HEK293 (cell line): ENCODE results near the gene TMEM179B.

ENCODE experiments used
- CTCF ChIA-PET: fragments of 350-600 bp; formaldehyde crosslinking; extraction: SDS; loops from one replicate; lab custom pipeline; 2021; ENCODE audit warnings: antibody characterized with exemption; lab: Yijun Ruan, JAX
- POLR2A ChIA-PET: fragments of 300-600 bp; formaldehyde crosslinking; extraction: SDS; loops from one replicate; lab custom pipeline; 2020; ENCODE audit warnings: antibody characterized with exemption, inconsistent platforms; lab: Yijun Ruan, JAX
- H3K27ac ChIP-seq: fragments of 200-500 bp; sonication (Bioruptor generic); 2 replicates; pipeline ENCODE4 v1.5.1; 2014; ENCODE audit warnings: low read depth, low read length, control low read depth, inconsistent platforms; ENCODE audit errors: extremely low read depth
- H3K36me3 ChIP-seq, 2 experiments: fragments of 200-500 bp in 1 of 2; sonication (Bioruptor generic) in 1 of 2; 1 replicate in 1 of 2; 2 replicates in 1 of 2; pipeline ENCODE4 v1.5.1; 2014 to 2017; ENCODE audit warnings: inconsistent platforms in 2 of 2, low read length in 2 of 2; ENCODE audit not compliant: control insufficient read depth in 2 of 2, insufficient read depth in 1 of 2
- H3K4me1 ChIP-seq: fragments of 200-500 bp; sonication (Bioruptor generic); 2 replicates; pipeline ENCODE4 v1.5.1; 2014; ENCODE audit warnings: mild to moderate bottlenecking, low read length, inconsistent platforms; ENCODE audit not compliant: control insufficient read depth, insufficient read depth
- H3K4me3 ChIP-seq: 2 replicates; pipeline ENCODE4 v1.5.1; 2011; ENCODE audit warnings: low read depth, mild to moderate bottlenecking, control low read depth, low read length, moderate library complexity
- H3K9me3 ChIP-seq: fragments of 200-500 bp; sonication (Bioruptor generic); 2 replicates; pipeline ENCODE4 v1.5.1; 2014; ENCODE audit warnings: low read depth, low read length, inconsistent platforms; ENCODE audit not compliant: control insufficient read depth, insufficient read depth
- GLIS1 ChIP-seq: fragments of 450-650 bp; formaldehyde crosslinking; IDR thresholded peaks from 2 replicates; pipeline ENCODE4 v1.5.1; 2016; ENCODE audit warnings: missing biosample characterization, missing genetic modification characterization
- KLF8 ChIP-seq: fragments of 450-650 bp; formaldehyde crosslinking; IDR thresholded peaks from 2 replicates; pipeline ENCODE4 v1.5.1; 2016; ENCODE audit warnings: missing biosample characterization, missing genetic modification characterization
- MEIS1 ChIP-seq: sonication (generic); formaldehyde crosslinking; IDR thresholded peaks from 2 replicates; pipeline ENCODE4 v1.8.1; 2022; ENCODE audit warnings: missing genetic modification reagents, mild to moderate bottlenecking, borderline replicate concordance
- PBX3 ChIP-seq: sonication (generic); formaldehyde crosslinking; IDR thresholded peaks from 2 replicates; pipeline ENCODE4 v1.8.1; 2022; ENCODE audit warnings: mild to moderate bottlenecking, moderate library complexity, missing genetic modification reagents
- ZBTB17 ChIP-seq: fragments of 450-650 bp; formaldehyde crosslinking; IDR thresholded peaks from 2 replicates; pipeline ENCODE4 v1.5.1; 2016; ENCODE audit warnings: missing biosample characterization, missing genetic modification characterization
- ZEB2 ChIP-seq: fragments of 450-650 bp; formaldehyde crosslinking; IDR thresholded peaks from 2 replicates; pipeline ENCODE4 v1.5.1; 2016; ENCODE audit warnings: missing biosample characterization, missing genetic modification characterization
- ZNF202 ChIP-seq: fragments of 450-650 bp; formaldehyde crosslinking; IDR thresholded peaks from 2 replicates; pipeline ENCODE4 v1.5.1; 2016; ENCODE audit warnings: missing biosample characterization, missing genetic modification characterization, borderline replicate concordance
- ZNF266 ChIP-seq: fragments of 450-650 bp; formaldehyde crosslinking; IDR thresholded peaks from 2 replicates; pipeline ENCODE4 v1.5.1; 2016; ENCODE audit warnings: missing biosample characterization, missing genetic modification characterization, low read depth
- ZNF280D ChIP-seq: fragments of 450-650 bp; formaldehyde crosslinking; IDR thresholded peaks from 2 replicates; pipeline ENCODE4 v1.5.1; 2016; ENCODE audit warnings: missing biosample characterization, missing genetic modification characterization
- ZNF398 ChIP-seq: fragments of 450-650 bp; formaldehyde crosslinking; IDR thresholded peaks from 2 replicates; pipeline ENCODE4 v1.5.1; 2017; ENCODE audit warnings: missing biosample characterization, missing genetic modification characterization
- ZNF48 ChIP-seq: fragments of 450-650 bp; formaldehyde crosslinking; IDR thresholded peaks from 2 replicates; pipeline ENCODE4 v1.5.1; 2016; ENCODE audit warnings: missing biosample characterization, missing genetic modification characterization
- ZNF610 ChIP-seq: fragments of 450-650 bp; formaldehyde crosslinking; IDR thresholded peaks from 2 replicates; pipeline ENCODE4 v1.5.1; 2016; ENCODE audit warnings: missing biosample characterization, missing genetic modification characterization, borderline replicate concordance
- ZNF623 ChIP-seq: fragments of 450-650 bp; formaldehyde crosslinking; IDR thresholded peaks from 2 replicates; pipeline ENCODE4 v1.5.1; 2016; ENCODE audit warnings: missing biosample characterization, missing genetic modification characterization
- TF ChIP-seq, protein P1 (sequence below): fragments of 450-650 bp; formaldehyde crosslinking; IDR thresholded peaks from 2 replicates; pipeline ENCODE4 v1.5.1; 2016; ENCODE audit warnings: missing biosample characterization, missing genetic modification characterization
- TF ChIP-seq, protein P2 (sequence below): fragments of 450-650 bp; formaldehyde crosslinking; IDR thresholded peaks from 2 replicates; pipeline ENCODE4 v1.5.1; 2016; ENCODE audit warnings: missing biosample characterization, missing genetic modification characterization
- TF ChIP-seq, protein P3 (sequence below): fragments of 450-650 bp; formaldehyde crosslinking; IDR thresholded peaks from 2 replicates; pipeline ENCODE4 v1.5.1; 2016; ENCODE audit warnings: missing biosample characterization, missing genetic modification characterization, low read depth

TMEM179B gene

DNA sequence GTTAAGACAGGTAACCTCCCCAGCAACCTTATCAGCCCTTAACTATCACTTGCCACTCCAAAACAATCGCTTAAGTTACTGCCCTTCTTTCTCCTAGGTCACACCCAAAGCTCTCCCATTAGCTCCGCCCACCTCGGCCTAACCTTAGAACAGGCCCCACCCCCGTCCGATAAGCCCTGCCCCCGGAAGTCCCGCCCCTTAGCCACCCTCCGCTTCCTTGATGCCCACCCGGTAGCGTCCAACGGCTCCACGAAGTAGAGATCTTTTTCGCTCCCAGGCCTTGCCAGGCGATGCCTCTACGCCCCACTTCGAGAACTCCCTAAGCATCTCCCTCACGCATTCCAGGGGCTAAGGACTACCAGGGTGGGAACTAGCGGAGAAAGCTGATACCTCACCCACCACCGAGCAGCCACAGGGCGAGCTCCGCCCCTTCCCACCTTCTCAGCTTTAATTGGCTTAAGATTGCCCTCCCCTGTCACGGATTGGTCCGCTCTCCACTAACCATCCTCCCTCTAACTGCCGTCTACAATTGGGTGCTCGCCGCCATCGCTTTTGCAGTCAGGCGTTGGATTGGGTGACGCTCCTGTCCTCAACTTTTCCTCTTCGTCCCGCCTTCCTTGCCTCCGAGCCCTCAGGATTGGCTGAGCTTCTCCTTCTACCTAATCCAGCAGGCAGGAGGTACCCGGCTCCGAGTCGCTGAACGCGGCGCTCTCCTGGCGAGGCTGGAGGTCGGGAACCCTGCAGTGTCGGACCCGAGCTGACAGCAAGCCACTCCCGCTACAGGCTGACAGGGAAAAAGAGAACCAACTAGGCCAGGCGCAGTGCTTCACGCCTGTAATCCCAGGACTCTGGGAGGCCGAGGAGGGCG lies 33.2 kb upstream of the TMEM179B start, which contains the start of gene ZBTB3 (continued):
- peak; percentile 94 for TF ChIP-seq ZBTB17 (tag by site-specific recombination)
- TF ChIP-seq ZNF48 (tag by site-specific recombination) = no peak
- TF ChIP-seq ZNF202 = no peak
- TF ChIP-seq ZNF398 (tag by site-specific recombination) = no peak
- peak; percentile 82 for TF ChIP-seq GLIS1 (tag by site-specific recombination)
- no peak for TF ChIP-seq ZNF266 (tag by site-specific recombination)
- TF ChIP-seq ZNF280D (tag by site-specific recombination) = no peak
- peak; percentile 82 for TF ChIP-seq KLF8 (tag by site-specific recombination)
- TF ChIP-seq PBX3 (CRISPR knock-in tag) = peak; percentile 70; the same call in 1 of the 2 replicates
- TF ChIP-seq, protein P1, sequence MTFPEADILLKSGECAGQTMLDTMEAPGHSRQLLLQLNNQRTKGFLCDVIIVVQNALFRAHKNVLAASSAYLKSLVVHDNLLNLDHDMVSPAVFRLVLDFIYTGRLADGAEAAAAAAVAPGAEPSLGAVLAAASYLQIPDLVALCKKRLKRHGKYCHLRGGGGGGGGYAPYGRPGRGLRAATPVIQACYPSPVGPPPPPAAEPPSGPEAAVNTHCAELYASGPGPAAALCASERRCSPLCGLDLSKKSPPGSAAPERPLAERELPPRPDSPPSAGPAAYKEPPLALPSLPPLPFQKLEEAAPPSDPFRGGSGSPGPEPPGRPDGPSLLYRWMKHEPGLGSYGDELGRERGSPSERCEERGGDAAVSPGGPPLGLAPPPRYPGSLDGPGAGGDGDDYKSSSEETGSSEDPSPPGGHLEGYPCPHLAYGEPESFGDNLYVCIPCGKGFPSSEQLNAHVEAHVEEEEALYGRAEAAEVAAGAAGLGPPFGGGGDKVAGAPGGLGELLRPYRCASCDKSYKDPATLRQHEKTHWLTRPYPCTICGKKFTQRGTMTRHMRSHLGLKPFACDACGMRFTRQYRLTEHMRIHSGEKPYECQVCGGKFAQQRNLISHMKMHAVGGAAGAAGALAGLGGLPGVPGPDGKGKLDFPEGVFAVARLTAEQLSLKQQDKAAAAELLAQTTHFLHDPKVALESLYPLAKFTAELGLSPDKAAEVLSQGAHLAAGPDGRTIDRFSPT = peak; percentile 72
- TF ChIP-seq MEIS1 (CRISPR knock-in tag) = no peak
- peak; percentile 44; the same call in 1 of the 2 replicates for TF ChIP-seq ZNF610

DNA sequence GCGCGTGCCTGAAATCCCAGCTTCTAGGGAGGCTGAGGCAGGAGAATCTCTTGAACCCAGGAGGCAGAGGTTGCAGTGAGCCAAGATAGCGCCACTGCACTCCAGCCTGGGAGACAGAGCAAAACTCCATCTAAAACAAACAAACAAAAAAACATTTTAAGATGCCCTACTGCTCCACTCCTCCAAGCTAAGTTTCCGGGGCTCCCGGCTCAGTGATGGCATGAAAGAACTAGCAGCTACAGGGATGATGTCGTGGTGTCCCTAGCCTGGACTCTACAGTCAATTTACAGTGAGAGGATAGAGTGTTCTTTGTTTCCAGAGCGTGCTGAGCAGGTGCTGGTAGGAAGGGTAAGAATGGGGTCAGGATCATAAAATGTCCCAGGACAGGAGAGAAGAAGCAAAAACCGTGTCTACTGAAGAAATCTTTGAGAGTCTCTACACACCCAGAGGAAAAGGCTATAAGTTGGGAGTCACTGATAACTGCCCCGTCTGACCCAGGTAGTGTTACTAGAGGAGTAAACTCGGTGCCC lies 32.1 kb upstream of the TMEM179B start:
- ChIA-PET POLR2A (interaction anchor here (1.6 to 3.4 kb wide), 3 partner anchors 12 to 79 kb away, joined by 5 to 137 read pairs (median 22); partner anchors contain the start of genes HNRNPUL2 and TTC9C), CTCF (interaction anchor here (0.7 to 2.7 kb wide), 4 partner anchors 9 to 31 kb away, joined by 3 to 11 read pairs (median 4); partner anchors contain the start of gene TMEM179B)
- Histone ChIP-seq H3K4me1 (no peaks in the 10 kb centered on the region), H3K27ac (no peak overlapping the region), H3K4me3 (no peak overlapping the region), H3K36me3 (peaks cover 0 to 12% of the 10 kb centered on the region in 2 experiments; a peak in 2 of 3 replicates), H3K9me3 (no peaks in the 10 kb centered on the region)
- TF ChIP-seq ZNF623 (tag by site-specific recombination) (no peak), ZEB2 (tag by site-specific recombination) (no peak)
- TF ChIP-seq, protein P2, sequence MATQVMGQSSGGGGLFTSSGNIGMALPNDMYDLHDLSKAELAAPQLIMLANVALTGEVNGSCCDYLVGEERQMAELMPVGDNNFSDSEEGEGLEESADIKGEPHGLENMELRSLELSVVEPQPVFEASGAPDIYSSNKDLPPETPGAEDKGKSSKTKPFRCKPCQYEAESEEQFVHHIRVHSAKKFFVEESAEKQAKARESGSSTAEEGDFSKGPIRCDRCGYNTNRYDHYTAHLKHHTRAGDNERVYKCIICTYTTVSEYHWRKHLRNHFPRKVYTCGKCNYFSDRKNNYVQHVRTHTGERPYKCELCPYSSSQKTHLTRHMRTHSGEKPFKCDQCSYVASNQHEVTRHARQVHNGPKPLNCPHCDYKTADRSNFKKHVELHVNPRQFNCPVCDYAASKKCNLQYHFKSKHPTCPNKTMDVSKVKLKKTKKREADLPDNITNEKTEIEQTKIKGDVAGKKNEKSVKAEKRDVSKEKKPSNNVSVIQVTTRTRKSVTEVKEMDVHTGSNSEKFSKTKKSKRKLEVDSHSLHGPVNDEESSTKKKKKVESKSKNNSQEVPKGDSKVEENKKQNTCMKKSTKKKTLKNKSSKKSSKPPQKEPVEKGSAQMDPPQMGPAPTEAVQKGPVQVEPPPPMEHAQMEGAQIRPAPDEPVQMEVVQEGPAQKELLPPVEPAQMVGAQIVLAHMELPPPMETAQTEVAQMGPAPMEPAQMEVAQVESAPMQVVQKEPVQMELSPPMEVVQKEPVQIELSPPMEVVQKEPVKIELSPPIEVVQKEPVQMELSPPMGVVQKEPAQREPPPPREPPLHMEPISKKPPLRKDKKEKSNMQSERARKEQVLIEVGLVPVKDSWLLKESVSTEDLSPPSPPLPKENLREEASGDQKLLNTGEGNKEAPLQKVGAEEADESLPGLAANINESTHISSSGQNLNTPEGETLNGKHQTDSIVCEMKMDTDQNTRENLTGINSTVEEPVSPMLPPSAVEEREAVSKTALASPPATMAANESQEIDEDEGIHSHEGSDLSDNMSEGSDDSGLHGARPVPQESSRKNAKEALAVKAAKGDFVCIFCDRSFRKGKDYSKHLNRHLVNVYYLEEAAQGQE (tag by site-specific recombination) = no peak
- TF ChIP-seq, protein P3, sequence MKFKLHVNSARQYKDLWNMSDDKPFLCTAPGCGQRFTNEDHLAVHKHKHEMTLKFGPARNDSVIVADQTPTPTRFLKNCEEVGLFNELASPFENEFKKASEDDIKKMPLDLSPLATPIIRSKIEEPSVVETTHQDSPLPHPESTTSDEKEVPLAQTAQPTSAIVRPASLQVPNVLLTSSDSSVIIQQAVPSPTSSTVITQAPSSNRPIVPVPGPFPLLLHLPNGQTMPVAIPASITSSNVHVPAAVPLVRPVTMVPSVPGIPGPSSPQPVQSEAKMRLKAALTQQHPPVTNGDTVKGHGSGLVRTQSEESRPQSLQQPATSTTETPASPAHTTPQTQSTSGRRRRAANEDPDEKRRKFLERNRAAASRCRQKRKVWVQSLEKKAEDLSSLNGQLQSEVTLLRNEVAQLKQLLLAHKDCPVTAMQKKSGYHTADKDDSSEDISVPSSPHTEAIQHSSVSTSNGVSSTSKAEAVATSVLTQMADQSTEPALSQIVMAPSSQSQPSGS (tag by site-specific recombination) = no peak
